WTC11 (cell line): ENCODE data around the gene TOGARAM2. TPM values are rescaled to one million over a fixed set of nuclear protein-coding genes. Genes with fewer than 3 reads are reported as not detected.

Experiments
- ATAC-seq: fragments of 200-7000 bp; cut with Tn5 transposase; 2 replicates; pipeline ENCODE4 v1.10.0; 2021; ENCODE audit warnings: mild to moderate bottlenecking, moderate library complexity
- CTCF ChIA-PET: fragments of 300-600 bp; sonication (Branson Sonifier 250); formaldehyde crosslinking; loops from one replicate; lab custom pipeline; 2021; ENCODE audit warnings: antibody characterized with exemption; lab: Charles Lee
- POLR2A ChIA-PET: fragments of 350-600 bp; sonication (Branson Sonifier 250); formaldehyde crosslinking; loops from one replicate; lab custom pipeline; 2021; ENCODE audit warnings: antibody characterized with exemption; lab: Charles Lee
- DNase-seq: peaks from one replicate; pipeline ENCODE4 v3.0.0; 2021; ENCODE audit warnings: low spot score
- H3K27ac Mint-ChIP-seq: 2 replicates; pipeline ENCODE4 v1.8.0; 2021; ENCODE audit warnings: mixed read lengths
- H3K27me3 Mint-ChIP-seq: 2 replicates; pipeline ENCODE4 v1.8.0; 2021; ENCODE audit warnings: low read depth, mild to moderate bottlenecking, moderate library complexity, mixed read lengths
- H3K36me3 Mint-ChIP-seq: 2 replicates; pipeline ENCODE4 v1.8.0; 2021; ENCODE audit warnings: mixed read lengths
- H3K4me1 Mint-ChIP-seq: 2 replicates; pipeline ENCODE4 v1.8.0; 2022; ENCODE audit warnings: mixed read lengths
- H3K4me3 Mint-ChIP-seq: 2 replicates; pipeline ENCODE4 v1.8.0; 2021; ENCODE audit warnings: mild to moderate bottlenecking, moderate library complexity, mixed read lengths
- H3K9me3 Mint-ChIP-seq: 2 replicates; pipeline ENCODE4 v1.8.0; 2021; ENCODE audit warnings: mixed read lengths
- CREM ChIP-seq: sonication (generic); formaldehyde crosslinking; IDR thresholded peaks from 2 replicates; pipeline ENCODE4 v1.8.1; 2022; ENCODE audit warnings: mild to moderate bottlenecking, missing genetic modification reagents, moderate library complexity
- EMX1 ChIP-seq: fragments of 250-450 bp; sonication (Bioruptor Pico); IDR thresholded peaks from 2 replicates; pipeline ENCODE4 v1.8.0; 2021; ENCODE audit warnings: mild to moderate bottlenecking
- NFE2L1 ChIP-seq: sonication (generic); formaldehyde crosslinking; IDR thresholded peaks from 2 replicates; pipeline ENCODE4 v1.8.1; 2023; ENCODE audit warnings: missing genetic modification reagents
- NFYB ChIP-seq: sonication (generic); formaldehyde crosslinking; conservative IDR thresholded peaks from 2 replicates; pipeline ENCODE4 v1.8.0; 2022; ENCODE audit warnings: low read depth, missing genetic modification reagents
- PRRX2 ChIP-seq: fragments of 250-450 bp; sonication (Bioruptor Pico); IDR thresholded peaks from 2 replicates; pipeline ENCODE4 v1.8.0; 2021; ENCODE audit warnings: mild to moderate bottlenecking
- RORB ChIP-seq: fragments of 250-450 bp; sonication (Bioruptor Pico); IDR thresholded peaks from 2 replicates; pipeline ENCODE4 v1.9.0; 2021; ENCODE audit warnings: mild to moderate bottlenecking
- total RNA-seq: library from RNA; stranded (reverse); gene quantifications from 3 replicates; pipeline ENCODE4 v1.2.3, GENCODE V29; 2021
- TF ChIP-seq, protein P1 (sequence below): sonication (generic); formaldehyde crosslinking; IDR thresholded peaks from 2 replicates; pipeline ENCODE4 v1.8.1; 2023; ENCODE audit warnings: mild to moderate bottlenecking, missing genetic modification reagents, borderline replicate concordance
- TF ChIP-seq, protein P2 (sequence below): fragments of 250-450 bp; sonication (Bioruptor Pico); IDR thresholded peaks from 2 replicates; pipeline ENCODE4 v1.9.0; 2021; ENCODE audit warnings: moderate library complexity, mild to moderate bottlenecking, inconsistent platforms, borderline replicate concordance
- TF ChIP-seq, protein P3 (sequence below): sonication (generic); formaldehyde crosslinking; IDR thresholded peaks from 2 replicates; pipeline ENCODE4 v1.8.1; 2023; ENCODE audit warnings: mild to moderate bottlenecking, missing genetic modification reagents
- TF ChIP-seq, protein P4 (sequence below): sonication (generic); formaldehyde crosslinking; IDR thresholded peaks from 2 replicates; pipeline ENCODE4 v1.8.1; 2023; ENCODE audit warnings: mild to moderate bottlenecking, missing genetic modification reagents, moderate library complexity
- TF ChIP-seq, protein P5 (sequence below): fragments of 200-600 bp; IDR thresholded peaks from 2 replicates; pipeline ENCODE4 v1.8.0; 2022; ENCODE audit warnings: antibody characterized with exemption
- TF ChIP-seq, protein P6 (sequence below): sonication (generic); formaldehyde crosslinking; IDR thresholded peaks from 2 replicates; pipeline ENCODE4 v1.8.0; 2022; ENCODE audit warnings: mild to moderate bottlenecking, missing genetic modification reagents
- TF ChIP-seq, protein P7 (sequence below): sonication (generic); formaldehyde crosslinking; conservative IDR thresholded peaks from 2 replicates; pipeline ENCODE4 v1.8.1; 2022; ENCODE audit warnings: mild to moderate bottlenecking, missing genetic modification reagents
- TF ChIP-seq, protein P8 (sequence below): sonication (generic); formaldehyde crosslinking; IDR thresholded peaks from 2 replicates; pipeline ENCODE4 v1.8.1; 2022; ENCODE audit warnings: low read depth, missing genetic modification reagents, borderline replicate concordance
- TF ChIP-seq, protein P9 (sequence below): sonication (generic); formaldehyde crosslinking; IDR thresholded peaks from 2 replicates; pipeline ENCODE4 v1.8.0; 2022; ENCODE audit warnings: mild to moderate bottlenecking, missing genetic modification reagents
- TF ChIP-seq, protein P10 (sequence below): sonication (generic); formaldehyde crosslinking; IDR thresholded peaks from 2 replicates; pipeline ENCODE4 v1.8.0; 2022; ENCODE audit warnings: missing genetic modification reagents

Gene TOGARAM2
- total RNA-seq, 1 experiment from 2014 or later = 1.0 TPM

DNA sequence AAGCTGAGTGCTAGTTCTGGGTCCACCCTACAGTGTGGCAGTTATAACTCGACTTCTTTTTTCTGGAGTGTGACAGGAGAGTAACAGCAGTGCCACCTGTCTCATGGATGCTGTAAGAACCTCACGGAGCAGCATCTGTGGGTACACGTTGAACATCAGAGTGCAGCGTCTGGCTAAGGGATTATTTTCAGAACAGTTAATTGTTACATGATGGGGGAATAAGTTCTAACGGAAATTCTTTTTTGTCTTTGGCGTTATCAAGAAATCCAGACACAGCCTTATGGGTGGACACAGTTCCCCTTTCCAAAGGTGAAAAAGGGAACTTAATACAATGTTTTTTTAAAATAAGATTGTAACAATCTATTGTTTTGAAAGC is 28.3 kb upstream of the TOGARAM2 start (continued):
- TF ChIP-seq, protein P1, sequence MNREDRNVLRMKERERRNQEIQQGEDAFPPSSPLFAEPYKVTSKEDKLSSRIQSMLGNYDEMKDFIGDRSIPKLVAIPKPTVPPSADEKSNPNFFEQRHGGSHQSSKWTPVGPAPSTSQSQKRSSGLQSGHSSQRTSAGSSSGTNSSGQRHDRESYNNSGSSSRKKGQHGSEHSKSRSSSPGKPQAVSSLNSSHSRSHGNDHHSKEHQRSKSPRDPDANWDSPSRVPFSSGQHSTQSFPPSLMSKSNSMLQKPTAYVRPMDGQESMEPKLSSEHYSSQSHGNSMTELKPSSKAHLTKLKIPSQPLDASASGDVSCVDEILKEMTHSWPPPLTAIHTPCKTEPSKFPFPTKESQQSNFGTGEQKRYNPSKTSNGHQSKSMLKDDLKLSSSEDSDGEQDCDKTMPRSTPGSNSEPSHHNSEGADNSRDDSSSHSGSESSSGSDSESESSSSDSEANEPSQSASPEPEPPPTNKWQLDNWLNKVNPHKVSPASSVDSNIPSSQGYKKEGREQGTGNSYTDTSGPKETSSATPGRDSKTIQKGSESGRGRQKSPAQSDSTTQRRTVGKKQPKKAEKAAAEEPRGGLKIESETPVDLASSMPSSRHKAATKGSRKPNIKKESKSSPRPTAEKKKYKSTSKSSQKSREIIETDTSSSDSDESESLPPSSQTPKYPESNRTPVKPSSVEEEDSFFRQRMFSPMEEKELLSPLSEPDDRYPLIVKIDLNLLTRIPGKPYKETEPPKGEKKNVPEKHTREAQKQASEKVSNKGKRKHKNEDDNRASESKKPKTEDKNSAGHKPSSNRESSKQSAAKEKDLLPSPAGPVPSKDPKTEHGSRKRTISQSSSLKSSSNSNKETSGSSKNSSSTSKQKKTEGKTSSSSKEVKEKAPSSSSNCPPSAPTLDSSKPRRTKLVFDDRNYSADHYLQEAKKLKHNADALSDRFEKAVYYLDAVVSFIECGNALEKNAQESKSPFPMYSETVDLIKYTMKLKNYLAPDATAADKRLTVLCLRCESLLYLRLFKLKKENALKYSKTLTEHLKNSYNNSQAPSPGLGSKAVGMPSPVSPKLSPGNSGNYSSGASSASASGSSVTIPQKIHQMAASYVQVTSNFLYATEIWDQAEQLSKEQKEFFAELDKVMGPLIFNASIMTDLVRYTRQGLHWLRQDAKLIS = no peak
- TF ChIP-seq, protein P2, sequence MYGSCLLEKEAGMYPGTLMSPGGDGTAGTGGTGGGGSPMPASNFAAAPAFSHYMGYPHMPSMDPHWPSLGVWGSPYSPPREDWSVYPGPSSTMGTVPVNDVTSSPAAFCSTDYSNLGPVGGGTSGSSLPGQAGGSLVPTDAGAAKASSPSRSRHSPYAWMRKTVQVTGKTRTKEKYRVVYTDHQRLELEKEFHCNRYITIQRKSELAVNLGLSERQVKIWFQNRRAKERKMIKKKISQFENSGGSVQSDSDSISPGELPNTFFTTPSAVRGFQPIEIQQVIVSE (CRISPR knock-in tag) = no peak

DNA sequence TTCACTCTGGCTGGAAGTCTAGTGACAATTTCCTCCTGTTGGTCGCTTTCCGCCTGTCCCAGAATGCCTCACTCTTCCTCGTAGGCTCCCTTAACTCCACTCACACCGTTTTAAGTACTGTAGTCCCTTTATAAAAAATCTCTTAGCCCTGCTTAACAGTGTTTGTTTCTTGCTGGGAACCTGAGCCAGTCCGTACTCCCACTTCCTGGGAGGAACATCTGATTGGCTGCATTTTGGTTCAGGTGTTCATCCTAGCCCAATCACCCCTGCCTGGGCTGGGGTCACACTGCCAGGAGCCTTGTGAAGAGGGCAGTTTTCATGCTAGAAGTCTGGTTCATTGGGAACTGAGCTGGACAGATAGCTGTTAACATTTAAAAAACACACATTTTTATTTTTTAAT is 25.6 kb upstream of the TOGARAM2 start:
- ChIA-PET POLR2A (no interaction called here), CTCF (no interaction called here)
- ATAC-seq = peak; percentile 57
- no peaks in the 10 kb centered on the region for H3K27me3 Mint-ChIP-seq
- H3K4me1 Mint-ChIP-seq = peaks cover 38% of the 10 kb centered on the region
- H3K9me3 Mint-ChIP-seq = peaks cover under 1% of the 10 kb centered on the region; the same call in 1 of the 2 replicates
- H3K36me3 Mint-ChIP-seq = peaks cover under 1% of the 10 kb centered on the region
- H3K4me3 Mint-ChIP-seq = no peak overlapping the region; the same call in 1 of the 2 replicates
- TF ChIP-seq, protein P3, sequence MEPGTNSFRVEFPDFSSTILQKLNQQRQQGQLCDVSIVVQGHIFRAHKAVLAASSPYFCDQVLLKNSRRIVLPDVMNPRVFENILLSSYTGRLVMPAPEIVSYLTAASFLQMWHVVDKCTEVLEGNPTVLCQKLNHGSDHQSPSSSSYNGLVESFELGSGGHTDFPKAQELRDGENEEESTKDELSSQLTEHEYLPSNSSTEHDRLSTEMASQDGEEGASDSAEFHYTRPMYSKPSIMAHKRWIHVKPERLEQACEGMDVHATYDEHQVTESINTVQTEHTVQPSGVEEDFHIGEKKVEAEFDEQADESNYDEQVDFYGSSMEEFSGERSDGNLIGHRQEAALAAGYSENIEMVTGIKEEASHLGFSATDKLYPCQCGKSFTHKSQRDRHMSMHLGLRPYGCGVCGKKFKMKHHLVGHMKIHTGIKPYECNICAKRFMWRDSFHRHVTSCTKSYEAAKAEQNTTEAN (CRISPR knock-in tag) = no peak
- TF ChIP-seq, protein P4, sequence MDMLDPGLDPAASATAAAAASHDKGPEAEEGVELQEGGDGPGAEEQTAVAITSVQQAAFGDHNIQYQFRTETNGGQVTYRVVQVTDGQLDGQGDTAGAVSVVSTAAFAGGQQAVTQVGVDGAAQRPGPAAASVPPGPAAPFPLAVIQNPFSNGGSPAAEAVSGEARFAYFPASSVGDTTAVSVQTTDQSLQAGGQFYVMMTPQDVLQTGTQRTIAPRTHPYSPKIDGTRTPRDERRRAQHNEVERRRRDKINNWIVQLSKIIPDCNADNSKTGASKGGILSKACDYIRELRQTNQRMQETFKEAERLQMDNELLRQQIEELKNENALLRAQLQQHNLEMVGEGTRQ (CRISPR knock-in tag) = peak; percentile 55
- TF ChIP-seq NFYB (CRISPR knock-in tag) = peak; percentile 60
- TF ChIP-seq, all 79 proteins: peak for 2
- DNase-seq = no peak
- peak overlapping the region; percentile 74 for H3K27ac Mint-ChIP-seq

DNA sequence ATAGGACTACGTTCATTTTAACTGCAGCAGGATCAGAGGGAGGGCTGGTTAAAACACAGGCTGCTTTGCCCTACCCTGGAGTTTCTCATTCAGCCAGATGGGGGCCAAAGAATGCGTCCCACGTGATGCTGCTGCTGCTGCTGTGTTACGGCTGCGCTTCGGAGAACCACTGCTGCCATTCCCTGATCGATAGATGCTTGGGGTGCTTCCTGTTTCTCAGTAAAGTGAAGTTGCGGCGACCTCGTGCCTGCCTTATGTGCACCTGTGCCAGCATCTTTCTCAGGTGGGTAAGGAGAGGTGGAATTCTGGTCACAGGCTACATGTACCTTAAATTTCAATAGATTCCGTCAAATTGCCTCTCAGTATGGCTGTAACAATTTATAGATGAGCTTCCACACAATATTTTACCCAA is 24.7 kb upstream of the TOGARAM2 start:
- Mint-ChIP-seq H3K36me3 (no peaks in the 10 kb centered on the region), H3K4me3 (peak overlapping the region; percentile 56), H3K27me3 (no peaks in the 10 kb centered on the region), H3K4me1 (peaks cover 39% of the 10 kb centered on the region), H3K9me3 (no peaks in the 10 kb centered on the region), H3K27ac (no peak overlapping the region)
- CTCF ChIA-PET = interaction anchor here (1.0 kb wide), 3 partner anchors 241 to 965 kb away, joined by 4 to 5 read pairs (median 4); partner anchors contain the start of gene ALK
- ATAC-seq = peak; percentile 74
- DNase-seq = peak; percentile 69
- POLR2A ChIA-PET = no interaction called here
- TF ChIP-seq CREM (CRISPR knock-in tag) = no peak
- TF ChIP-seq, protein P5, sequence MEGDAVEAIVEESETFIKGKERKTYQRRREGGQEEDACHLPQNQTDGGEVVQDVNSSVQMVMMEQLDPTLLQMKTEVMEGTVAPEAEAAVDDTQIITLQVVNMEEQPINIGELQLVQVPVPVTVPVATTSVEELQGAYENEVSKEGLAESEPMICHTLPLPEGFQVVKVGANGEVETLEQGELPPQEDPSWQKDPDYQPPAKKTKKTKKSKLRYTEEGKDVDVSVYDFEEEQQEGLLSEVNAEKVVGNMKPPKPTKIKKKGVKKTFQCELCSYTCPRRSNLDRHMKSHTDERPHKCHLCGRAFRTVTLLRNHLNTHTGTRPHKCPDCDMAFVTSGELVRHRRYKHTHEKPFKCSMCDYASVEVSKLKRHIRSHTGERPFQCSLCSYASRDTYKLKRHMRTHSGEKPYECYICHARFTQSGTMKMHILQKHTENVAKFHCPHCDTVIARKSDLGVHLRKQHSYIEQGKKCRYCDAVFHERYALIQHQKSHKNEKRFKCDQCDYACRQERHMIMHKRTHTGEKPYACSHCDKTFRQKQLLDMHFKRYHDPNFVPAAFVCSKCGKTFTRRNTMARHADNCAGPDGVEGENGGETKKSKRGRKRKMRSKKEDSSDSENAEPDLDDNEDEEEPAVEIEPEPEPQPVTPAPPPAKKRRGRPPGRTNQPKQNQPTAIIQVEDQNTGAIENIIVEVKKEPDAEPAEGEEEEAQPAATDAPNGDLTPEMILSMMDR = no peak
- TF ChIP-seq, protein P4 (CRISPR knock-in tag) = peak; percentile 91
- TF ChIP-seq, protein P6, sequence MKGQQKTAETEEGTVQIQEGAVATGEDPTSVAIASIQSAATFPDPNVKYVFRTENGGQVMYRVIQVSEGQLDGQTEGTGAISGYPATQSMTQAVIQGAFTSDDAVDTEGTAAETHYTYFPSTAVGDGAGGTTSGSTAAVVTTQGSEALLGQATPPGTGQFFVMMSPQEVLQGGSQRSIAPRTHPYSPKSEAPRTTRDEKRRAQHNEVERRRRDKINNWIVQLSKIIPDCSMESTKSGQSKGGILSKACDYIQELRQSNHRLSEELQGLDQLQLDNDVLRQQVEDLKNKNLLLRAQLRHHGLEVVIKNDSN (CRISPR knock-in tag) = peak; percentile 91
- TF ChIP-seq EMX1 (CRISPR knock-in tag) = no peak
- TF ChIP-seq, protein P7, sequence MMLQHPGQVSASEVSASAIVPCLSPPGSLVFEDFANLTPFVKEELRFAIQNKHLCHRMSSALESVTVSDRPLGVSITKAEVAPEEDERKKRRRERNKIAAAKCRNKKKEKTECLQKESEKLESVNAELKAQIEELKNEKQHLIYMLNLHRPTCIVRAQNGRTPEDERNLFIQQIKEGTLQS (CRISPR knock-in tag) = no peak
- TF ChIP-seq, protein P8, sequence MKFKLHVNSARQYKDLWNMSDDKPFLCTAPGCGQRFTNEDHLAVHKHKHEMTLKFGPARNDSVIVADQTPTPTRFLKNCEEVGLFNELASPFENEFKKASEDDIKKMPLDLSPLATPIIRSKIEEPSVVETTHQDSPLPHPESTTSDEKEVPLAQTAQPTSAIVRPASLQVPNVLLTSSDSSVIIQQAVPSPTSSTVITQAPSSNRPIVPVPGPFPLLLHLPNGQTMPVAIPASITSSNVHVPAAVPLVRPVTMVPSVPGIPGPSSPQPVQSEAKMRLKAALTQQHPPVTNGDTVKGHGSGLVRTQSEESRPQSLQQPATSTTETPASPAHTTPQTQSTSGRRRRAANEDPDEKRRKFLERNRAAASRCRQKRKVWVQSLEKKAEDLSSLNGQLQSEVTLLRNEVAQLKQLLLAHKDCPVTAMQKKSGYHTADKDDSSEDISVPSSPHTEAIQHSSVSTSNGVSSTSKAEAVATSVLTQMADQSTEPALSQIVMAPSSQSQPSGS = no peak
- TF ChIP-seq, protein P9, sequence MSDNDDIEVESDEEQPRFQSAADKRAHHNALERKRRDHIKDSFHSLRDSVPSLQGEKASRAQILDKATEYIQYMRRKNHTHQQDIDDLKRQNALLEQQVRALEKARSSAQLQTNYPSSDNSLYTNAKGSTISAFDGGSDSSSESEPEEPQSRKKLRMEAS (CRISPR knock-in tag) = peak; percentile 67; the same call in 1 of the 2 replicates
- TF ChIP-seq PRRX2 = no peak
- TF ChIP-seq, protein P10, sequence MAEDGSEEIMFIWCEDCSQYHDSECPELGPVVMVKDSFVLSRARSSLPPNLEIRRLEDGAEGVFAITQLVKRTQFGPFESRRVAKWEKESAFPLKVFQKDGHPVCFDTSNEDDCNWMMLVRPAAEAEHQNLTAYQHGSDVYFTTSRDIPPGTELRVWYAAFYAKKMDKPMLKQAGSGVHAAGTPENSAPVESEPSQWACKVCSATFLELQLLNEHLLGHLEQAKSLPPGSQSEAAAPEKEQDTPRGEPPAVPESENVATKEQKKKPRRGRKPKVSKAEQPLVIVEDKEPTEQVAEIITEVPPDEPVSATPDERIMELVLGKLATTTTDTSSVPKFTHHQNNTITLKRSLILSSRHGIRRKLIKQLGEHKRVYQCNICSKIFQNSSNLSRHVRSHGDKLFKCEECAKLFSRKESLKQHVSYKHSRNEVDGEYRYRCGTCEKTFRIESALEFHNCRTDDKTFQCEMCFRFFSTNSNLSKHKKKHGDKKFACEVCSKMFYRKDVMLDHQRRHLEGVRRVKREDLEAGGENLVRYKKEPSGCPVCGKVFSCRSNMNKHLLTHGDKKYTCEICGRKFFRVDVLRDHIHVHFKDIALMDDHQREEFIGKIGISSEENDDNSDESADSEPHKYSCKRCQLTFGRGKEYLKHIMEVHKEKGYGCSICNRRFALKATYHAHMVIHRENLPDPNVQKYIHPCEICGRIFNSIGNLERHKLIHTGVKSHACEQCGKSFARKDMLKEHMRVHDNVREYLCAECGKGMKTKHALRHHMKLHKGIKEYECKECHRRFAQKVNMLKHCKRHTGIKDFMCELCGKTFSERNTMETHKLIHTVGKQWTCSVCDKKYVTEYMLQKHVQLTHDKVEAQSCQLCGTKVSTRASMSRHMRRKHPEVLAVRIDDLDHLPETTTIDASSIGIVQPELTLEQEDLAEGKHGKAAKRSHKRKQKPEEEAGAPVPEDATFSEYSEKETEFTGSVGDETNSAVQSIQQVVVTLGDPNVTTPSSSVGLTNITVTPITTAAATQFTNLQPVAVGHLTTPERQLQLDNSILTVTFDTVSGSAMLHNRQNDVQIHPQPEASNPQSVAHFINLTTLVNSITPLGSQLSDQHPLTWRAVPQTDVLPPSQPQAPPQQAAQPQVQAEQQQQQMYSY (CRISPR knock-in tag) = no peak
- TF ChIP-seq RORB (CRISPR knock-in tag) = no peak
- no peak for TF ChIP-seq NFE2L1 (CRISPR knock-in tag)
